ENCODE measurements around the gene PEX26.

GRCh38 chr22:18034076-18034475 is 43.7 kb upstream of the PEX26 start:
- TF ChIP-seq CTCF (IDR thresholded peaks at IDR 0.05; ENCODE audit: borderline replicate concordance, extremely low read depth, low read length, poor library complexity, severe bottlenecking) (no peak), EZH2 (IDR thresholded peaks at IDR 0.05; ENCODE audit: borderline replicate concordance, low read depth, low read length, severe bottlenecking) (no peak)

Data from DND-41 (cell line).